ENCODE data around the gene PAQR6. TPM values are rescaled to one million over a fixed set of nuclear protein-coding genes. Genes with fewer than 3 reads are reported as not detected.

PAQR6 gene
- total RNA-seq, 1 experiment from 2014 or later: 15.8 TPM

DNA sequence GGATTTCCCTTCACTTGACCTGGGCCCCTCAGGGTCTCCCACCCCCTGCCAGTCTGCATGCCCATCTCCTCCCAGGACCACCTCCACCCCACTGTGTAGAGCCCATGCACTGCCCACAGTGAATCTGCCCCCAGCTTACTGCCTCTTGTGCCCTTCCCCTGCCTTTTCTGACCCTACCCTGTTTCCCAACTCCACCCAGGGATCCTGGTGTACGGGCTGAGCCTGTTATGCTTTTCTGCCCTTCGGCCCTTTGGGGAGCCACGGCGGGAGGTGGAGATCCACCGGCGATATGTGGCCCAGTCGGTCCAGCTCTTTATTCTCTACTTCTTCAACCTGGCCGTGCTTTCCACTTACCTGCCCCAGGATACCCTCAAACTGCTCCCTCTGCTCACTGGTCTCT lies 38.2 kb upstream of the PAQR6 start:
- Histone ChIP-seq H3K4me2 (ENCODE audit: insufficient read depth, insufficient read length, low read length) (no peak overlapping the region), H3K79me1 (ENCODE audit: insufficient read depth, low read depth, low read length, poor library complexity, severe bottlenecking) (no peaks in the 10 kb centered on the region), H4K20me1 (ENCODE audit: control insufficient read depth, insufficient read depth, insufficient read length) (no peaks in the 10 kb centered on the region), H4K91ac (ENCODE audit: insufficient read length, low read depth, low read length) (no peak overlapping the region), H2AK5ac (ENCODE audit: insufficient read length, low read length) (no peak overlapping the region), H2BK120ac (ENCODE audit: low read depth, low read length, poor library complexity, severe bottlenecking) (no peak overlapping the region), H3K23me2 (ENCODE audit: insufficient read length, low read depth, low read length, poor library complexity, severe bottlenecking) (peaks cover 12% of the 10 kb centered on the region), H3K9ac (ENCODE audit: extremely low read depth, insufficient read length, low read length) (no peak overlapping the region), H2AFZ (ENCODE audit: low read length) (no peak overlapping the region), H2BK15ac (ENCODE audit: low read depth, low read length) (no peak overlapping the region), H3K18ac (ENCODE audit: insufficient read length, low read depth, low read length) (no peak overlapping the region), H2BK20ac (ENCODE audit: low read depth, low read length, poor library complexity, severe bottlenecking) (no peak overlapping the region), H4K5ac (ENCODE audit: insufficient read length, low read depth, low read length) (no peak overlapping the region), H2BK5ac (ENCODE audit: insufficient read length, low read length) (no peak overlapping the region), H3K4ac (ENCODE audit: low read depth, low read length) (no peak overlapping the region), H3K27me3 (ENCODE audit: insufficient read depth, low read length) (no peaks in the 10 kb centered on the region; the same call in 1 of the 2 replicates), H2BK12ac (ENCODE audit: insufficient read length, low read depth, low read length) (no peak overlapping the region), H3K9me3 (ENCODE audit: control insufficient read depth, low read depth, low read length) (no peaks in the 10 kb centered on the region), H3K79me2 (ENCODE audit: insufficient read depth, low read length) (peaks cover 11% of the 10 kb centered on the region), H3K14ac (ENCODE audit: insufficient read depth, low read length) (no peak overlapping the region), H3K23ac (ENCODE audit: insufficient read length, low read depth, low read length) (no peak overlapping the region), H3K27ac (ENCODE audit: insufficient read length, low read depth, low read length) (no peak overlapping the region), H4K8ac (replicated peaks; ENCODE audit: insufficient read length, low read depth, low read length) (no peak overlapping the region), H3K56ac (ENCODE audit: insufficient read length, low read depth, low read length) (no peak overlapping the region), H3T11ph (ENCODE audit: low read length) (no peak overlapping the region), H3K4me1 (ENCODE audit: insufficient read depth, low read length) (no peaks in the 10 kb centered on the region)
- Mint-ChIP-seq H3K27ac (0 out of 7 replicates have a peak overlapping the region, but pooled peaks of 1 of the 3 experiments have one; percentile 29), H3K9me3 (no peaks in the 10 kb centered on the region), H3K36me3 (ENCODE audit: insufficient read depth in 1 of 3, low read depth in 3 of 3) (0 out of 7 replicates have a peak, but pooled peaks cover 0 to 5% (median 0%) of the 10 kb centered on the region in 3 experiments), H3K4me1 (peaks cover 23 to 29% of the 10 kb centered on the region in 2 experiments), H3K4me3 (no peak overlapping the region), H3K27me3 (ENCODE audit: low read depth) (no peaks in the 10 kb centered on the region; the same call in 1 of the 2 replicates)
- no peak for DNase-seq
- WGBS (ENCODE audit: extremely low coverage, insufficient read length, low lambda C conversion rate): no CpG with 5 or more reads among the region's 8 CpGs
- TF ChIP-seq, protein P1, sequence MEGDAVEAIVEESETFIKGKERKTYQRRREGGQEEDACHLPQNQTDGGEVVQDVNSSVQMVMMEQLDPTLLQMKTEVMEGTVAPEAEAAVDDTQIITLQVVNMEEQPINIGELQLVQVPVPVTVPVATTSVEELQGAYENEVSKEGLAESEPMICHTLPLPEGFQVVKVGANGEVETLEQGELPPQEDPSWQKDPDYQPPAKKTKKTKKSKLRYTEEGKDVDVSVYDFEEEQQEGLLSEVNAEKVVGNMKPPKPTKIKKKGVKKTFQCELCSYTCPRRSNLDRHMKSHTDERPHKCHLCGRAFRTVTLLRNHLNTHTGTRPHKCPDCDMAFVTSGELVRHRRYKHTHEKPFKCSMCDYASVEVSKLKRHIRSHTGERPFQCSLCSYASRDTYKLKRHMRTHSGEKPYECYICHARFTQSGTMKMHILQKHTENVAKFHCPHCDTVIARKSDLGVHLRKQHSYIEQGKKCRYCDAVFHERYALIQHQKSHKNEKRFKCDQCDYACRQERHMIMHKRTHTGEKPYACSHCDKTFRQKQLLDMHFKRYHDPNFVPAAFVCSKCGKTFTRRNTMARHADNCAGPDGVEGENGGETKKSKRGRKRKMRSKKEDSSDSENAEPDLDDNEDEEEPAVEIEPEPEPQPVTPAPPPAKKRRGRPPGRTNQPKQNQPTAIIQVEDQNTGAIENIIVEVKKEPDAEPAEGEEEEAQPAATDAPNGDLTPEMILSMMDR (conservative IDR thresholded peaks at IDR 0.05): no peak
